PFSK-1 (cell line): Measurements from ENCODE around the gene PLOD2.

Experiments
- FOXP2 ChIP-seq: optimal IDR thresholded peaks from 2 replicates; pipeline ENCODE3; 2011; ENCODE audit warnings: borderline replicate concordance, control low read depth, inconsistent platforms; ENCODE audit not compliant: insufficient read depth; ENCODE audit errors: extremely low read length, extremely low read depth
- POLR2AphosphoS5 ChIP-seq: IDR thresholded peaks from 2 replicates; pipeline ENCODE4 v1.6.1; 2012; ENCODE audit warnings: low read depth, mild to moderate bottlenecking, control low read depth, low read length, moderate library complexity
- SIN3A ChIP-seq: IDR thresholded peaks from 2 replicates; pipeline ENCODE4 v1.6.1; 2012; ENCODE audit warnings: mild to moderate bottlenecking, low read length, moderate library complexity, borderline replicate concordance; ENCODE audit not compliant: insufficient read depth
- TAF1 ChIP-seq: IDR thresholded peaks from 2 replicates; pipeline ENCODE4 v1.6.1; 2012; ENCODE audit warnings: low read length, control low read depth, borderline replicate concordance; ENCODE audit not compliant: insufficient read depth
- TF ChIP-seq, protein P1 (sequence below), 2 experiments: IDR thresholded peaks; 2 replicates each; pipeline versions ENCODE4 v1.6.1 to v1.8.0; 2011 to 2012; ENCODE audit warnings: low read depth in 2 of 2, low read length in 2 of 2, control low read depth in 1 of 2, inconsistent platforms in 1 of 2, mild to moderate bottlenecking in 1 of 2, moderate library complexity in 1 of 2; ENCODE audit not compliant: insufficient read depth in 1 of 2

PLOD2 gene

DNA sequence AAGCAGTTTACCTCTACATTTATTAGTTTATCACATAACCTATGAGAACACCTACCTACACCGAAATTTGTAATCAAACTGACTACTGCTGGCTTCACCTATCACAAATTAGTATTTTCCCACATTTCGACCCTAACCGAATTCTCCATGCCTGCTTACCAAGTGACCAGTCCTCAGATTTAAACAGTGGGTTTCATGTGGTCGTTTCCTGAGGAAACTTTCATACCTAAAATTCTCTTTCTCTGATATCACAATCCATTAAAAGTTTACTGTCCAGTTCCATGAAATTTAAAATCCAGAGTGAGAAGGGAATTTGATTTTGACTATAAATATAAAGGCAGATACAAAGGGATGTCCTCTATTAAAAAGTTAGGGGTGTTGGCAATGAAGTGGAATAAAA is 1.9 kb downstream of the PLOD2 start:
- no peak for TF ChIP-seq POLR2AphosphoS5
- TF ChIP-seq, protein P1, sequence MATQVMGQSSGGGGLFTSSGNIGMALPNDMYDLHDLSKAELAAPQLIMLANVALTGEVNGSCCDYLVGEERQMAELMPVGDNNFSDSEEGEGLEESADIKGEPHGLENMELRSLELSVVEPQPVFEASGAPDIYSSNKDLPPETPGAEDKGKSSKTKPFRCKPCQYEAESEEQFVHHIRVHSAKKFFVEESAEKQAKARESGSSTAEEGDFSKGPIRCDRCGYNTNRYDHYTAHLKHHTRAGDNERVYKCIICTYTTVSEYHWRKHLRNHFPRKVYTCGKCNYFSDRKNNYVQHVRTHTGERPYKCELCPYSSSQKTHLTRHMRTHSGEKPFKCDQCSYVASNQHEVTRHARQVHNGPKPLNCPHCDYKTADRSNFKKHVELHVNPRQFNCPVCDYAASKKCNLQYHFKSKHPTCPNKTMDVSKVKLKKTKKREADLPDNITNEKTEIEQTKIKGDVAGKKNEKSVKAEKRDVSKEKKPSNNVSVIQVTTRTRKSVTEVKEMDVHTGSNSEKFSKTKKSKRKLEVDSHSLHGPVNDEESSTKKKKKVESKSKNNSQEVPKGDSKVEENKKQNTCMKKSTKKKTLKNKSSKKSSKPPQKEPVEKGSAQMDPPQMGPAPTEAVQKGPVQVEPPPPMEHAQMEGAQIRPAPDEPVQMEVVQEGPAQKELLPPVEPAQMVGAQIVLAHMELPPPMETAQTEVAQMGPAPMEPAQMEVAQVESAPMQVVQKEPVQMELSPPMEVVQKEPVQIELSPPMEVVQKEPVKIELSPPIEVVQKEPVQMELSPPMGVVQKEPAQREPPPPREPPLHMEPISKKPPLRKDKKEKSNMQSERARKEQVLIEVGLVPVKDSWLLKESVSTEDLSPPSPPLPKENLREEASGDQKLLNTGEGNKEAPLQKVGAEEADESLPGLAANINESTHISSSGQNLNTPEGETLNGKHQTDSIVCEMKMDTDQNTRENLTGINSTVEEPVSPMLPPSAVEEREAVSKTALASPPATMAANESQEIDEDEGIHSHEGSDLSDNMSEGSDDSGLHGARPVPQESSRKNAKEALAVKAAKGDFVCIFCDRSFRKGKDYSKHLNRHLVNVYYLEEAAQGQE (IDR thresholded peaks at IDR 0.05; ENCODE audit: insufficient read depth in 1 of 2, low read depth in 2 of 2, low read length in 2 of 2) = no peak
- no peak for TF ChIP-seq SIN3A
- TF ChIP-seq FOXP2 = no peak
- no peak for TF ChIP-seq TAF1

- TF ChIP-seq FOXP2 = no peak
- TF ChIP-seq, protein P1 (IDR thresholded peaks at IDR 0.05; ENCODE audit: insufficient read depth in 1 of 2, low read depth in 2 of 2, low read length in 2 of 2) = no peak
- no peak for TF ChIP-seq POLR2AphosphoS5
- no peak for TF ChIP-seq TAF1
- no peak for TF ChIP-seq SIN3A
Measured at GRCh38 chr3:146157325-146158060, 3.5 kb downstream of the PLOD2 start.

DNA sequence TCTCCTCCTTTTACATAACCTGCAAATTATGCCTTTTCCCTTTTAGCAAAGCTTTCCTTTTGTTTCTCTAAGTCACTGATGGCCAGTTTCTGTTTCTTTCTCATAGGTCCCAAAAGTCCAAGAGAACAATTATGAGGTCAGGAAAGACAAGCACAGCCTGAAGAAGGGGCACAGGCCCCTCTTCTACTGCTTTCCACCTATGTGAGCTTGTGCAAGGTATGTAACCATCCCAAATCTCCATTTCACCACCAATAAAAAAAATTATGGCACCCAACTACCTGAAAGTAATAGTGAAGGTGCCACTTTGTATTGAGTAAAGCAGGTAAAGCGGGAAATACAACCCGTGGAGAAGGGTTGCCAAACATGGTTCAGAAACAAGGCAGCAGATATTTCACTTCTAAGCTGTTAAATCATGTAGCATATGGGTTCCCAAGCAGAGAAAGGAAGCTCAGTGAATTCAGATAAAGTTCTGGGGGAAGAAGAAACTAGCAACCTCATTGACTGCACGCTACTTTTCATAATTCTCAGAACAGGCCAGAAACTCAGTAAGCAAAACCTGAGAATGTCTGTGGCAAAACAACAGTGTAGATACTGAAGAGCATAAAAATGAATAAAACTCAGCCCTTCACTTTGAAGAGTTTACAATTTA is 4.2 kb downstream of the PLOD2 start:
- TF ChIP-seq FOXP2 (no peak), TAF1 (no peak), SIN3A (no peak), POLR2AphosphoS5 (no peak)

GRCh38 chr3:146156095-146156494 is 4.9 kb downstream of the PLOD2 start:
- TF ChIP-seq SIN3A (no peak), POLR2AphosphoS5 (no peak), TAF1 (no peak), FOXP2 (no peak)
- TF ChIP-seq, protein P1 (IDR thresholded peaks at IDR 0.05; ENCODE audit: insufficient read depth in 1 of 2, low read depth in 2 of 2, low read length in 2 of 2) = no peak

DNA sequence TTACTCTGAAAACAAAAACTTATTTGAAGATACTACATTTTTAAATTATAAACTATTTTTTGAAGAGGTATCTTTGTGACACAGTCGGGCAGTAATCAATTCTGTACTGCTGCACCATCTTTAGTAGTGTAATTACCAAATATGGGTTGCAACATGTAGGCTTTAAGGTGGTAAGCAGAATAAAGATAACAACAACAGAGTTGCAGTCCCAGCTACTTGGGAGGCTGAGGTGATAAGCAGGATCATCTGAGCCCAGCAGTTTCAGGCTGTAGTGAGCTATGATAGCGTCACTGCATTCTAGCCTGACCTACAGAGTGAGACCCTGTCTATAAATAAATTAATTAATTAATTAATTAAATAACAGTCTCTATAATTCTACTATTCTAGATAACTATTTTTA is 6.0 kb downstream of the PLOD2 start:
- no peak for TF ChIP-seq POLR2AphosphoS5
- no peak for TF ChIP-seq SIN3A
- TF ChIP-seq, protein P1 (IDR thresholded peaks at IDR 0.05; ENCODE audit: insufficient read depth in 1 of 2, low read depth in 2 of 2, low read length in 2 of 2) = no peak
- no peak for TF ChIP-seq FOXP2
- no peak for TF ChIP-seq TAF1
